HCEC 1CT (cell line): Measurements from ENCODE around the gene KHDC4.

ENCODE experiments used
- DNase-seq: peaks from one replicate; pipeline ENCODE4 v3.0.0-alpha.2; 2017

Gene KHDC4

GRCh38 chr1:155934097-155934935 lies at the start of gene KHDC4:
Gene KHDC4 (minus strand): TSS chr1:155934413. CDS start chr1:155934373, 40 bp downstream.
- DNase-seq, result peak; percentile 99

GRCh38 chr1:155983191-155984024 lies 49.2 kb upstream of the KHDC4 start:
- DNase-seq, result peak; percentile 96

- peak; percentile 38 for DNase-seq
These were observed 47.9 kb upstream of the KHDC4 start for GRCh38 chr1:155982106-155982505.

GRCh38 chr1:155981266-155982088 lies 47.3 kb upstream of the KHDC4 start:
- peak; percentile 96 for DNase-seq

GRCh38 chr1:155979597-155980343 lies 45.6 kb upstream of the KHDC4 start:
- peak; percentile 33 for DNase-seq

- peak; percentile 56 for DNase-seq
These were observed 44.8 kb upstream of the KHDC4 start for GRCh38 chr1:155978973-155979429.

DNA sequence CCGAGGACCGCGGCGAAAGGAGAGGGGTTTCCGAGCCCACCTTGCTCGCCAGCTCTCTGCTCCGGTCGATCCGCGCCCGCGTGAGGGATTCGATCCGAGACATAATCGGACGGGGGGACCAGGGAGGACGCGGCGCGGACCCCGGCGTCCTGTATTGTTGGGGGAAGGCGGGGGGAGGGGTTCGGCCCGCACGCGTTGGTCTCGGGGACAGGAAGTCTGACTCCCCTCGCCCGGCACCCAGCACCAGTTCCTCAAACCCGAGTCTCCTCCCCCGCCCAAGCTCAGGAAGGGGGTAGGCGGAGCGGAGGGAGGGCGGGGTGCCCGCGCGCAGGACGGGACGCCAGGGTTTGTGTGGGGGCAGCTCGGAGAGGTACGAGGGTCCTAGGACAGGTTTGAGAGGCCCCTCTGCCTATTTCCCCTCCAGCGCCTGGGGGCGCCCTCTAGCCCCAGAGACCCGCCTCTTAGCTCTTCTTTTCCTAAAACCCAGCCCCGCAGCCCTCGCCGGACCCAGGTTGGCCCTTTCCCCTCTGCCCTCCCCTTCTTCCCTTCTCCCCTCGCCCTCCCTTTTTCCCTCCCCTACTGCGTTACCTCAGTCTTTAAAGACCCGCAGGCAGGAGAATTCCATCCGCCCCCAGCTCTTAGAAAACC lies 44.2 kb upstream of the KHDC4 start, which contains the start of gene ARHGEF2:
Gene ARHGEF2 (minus strand): TSS at position 223 of the 648 bp plus-strand sequence. CDS start 120 bp downstream, at position 103.
- DNase-seq, result peak; percentile 73

DNA sequence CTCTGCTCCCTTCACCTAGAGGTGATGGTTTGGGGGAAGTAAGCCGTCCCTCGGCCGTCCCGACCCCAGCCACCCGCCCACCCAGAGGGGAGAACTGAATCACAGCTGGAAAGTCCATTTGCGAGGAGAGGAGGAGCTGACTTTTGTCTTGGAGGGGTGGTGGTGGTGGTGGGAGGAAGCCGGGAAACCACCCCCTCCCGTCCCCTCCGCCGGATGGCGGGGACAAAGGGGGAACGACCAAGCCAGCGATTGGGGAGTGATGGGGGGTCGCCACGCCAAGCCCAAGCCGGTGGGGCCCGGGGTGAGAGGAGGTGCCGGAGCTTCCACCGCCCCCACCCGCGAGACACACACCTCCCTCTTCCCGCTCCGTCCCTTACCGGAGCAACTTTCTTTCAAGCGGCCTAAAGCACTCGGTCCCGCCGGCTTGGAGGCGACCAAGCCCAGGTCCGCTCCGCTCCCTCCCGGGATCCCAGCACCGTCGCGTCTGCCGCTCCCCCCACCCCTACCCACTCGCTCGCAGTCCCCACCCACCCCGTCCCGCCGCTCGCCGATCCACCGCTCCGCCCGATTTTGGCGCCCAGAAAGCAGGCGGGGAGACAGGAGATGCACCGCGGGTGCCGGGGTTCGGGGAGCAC lies 43.6 kb upstream of the KHDC4 start:
- peak; percentile 24 for DNase-seq

GRCh38 chr1:155976913-155977689 lies 42.9 kb upstream of the KHDC4 start:
- no peak for DNase-seq

- peak; percentile 61 for DNase-seq
These were observed 42.1 kb upstream of the KHDC4 start for GRCh38 chr1:155976062-155976912.

- no peak for DNase-seq
These were observed 41.3 kb upstream of the KHDC4 start for GRCh38 chr1:155975375-155976061.

DNA sequence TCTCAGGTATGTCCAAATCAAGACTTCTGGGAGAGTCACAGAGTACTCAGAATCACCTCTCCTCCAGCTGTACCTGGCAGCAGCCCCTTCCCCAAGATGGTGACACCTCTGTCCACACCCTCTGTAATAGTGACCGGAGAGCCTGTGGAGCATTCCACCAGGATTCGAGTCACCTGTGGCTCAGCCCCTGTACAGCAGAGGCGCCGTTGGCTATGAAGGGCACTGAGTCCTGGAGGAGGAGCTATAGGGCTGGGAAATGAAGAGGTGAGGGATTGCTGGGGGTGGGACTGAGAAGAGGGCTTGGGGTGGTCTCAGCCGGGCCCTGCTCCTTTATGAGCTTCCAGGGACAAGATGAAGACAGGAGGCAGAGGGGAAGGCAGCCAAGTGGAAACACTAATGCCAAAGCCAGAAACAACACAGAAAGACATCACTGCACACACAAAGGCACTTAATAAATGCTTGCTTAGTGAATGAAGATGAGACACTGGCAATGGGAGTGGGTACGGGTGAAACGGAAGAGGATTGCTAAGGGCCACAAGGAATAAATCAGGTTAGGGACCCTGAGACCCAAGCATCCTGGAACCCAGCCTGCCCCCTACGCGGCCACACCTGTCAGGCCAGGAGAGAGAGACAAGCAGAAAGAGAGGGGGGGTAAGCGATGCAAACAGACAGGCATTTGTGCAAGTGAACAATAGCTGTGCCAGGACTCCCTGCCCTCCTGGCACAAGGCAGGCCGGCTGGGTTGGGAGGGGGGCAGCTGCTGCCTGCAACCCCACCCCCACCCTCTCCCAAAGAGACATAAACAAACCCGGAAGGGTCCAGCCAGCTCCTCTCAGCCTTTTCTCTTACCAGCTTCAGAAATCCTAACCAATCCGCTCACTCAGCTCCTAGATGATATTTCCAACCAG lies 40.2 kb upstream of the KHDC4 start:
- no peak for DNase-seq

GRCh38 chr1:155973723-155974122 lies 39.5 kb upstream of the KHDC4 start:
- no peak for DNase-seq

- no peak for DNase-seq
These were observed 37.9 kb upstream of the KHDC4 start for GRCh38 chr1:155971910-155972809.

DNA sequence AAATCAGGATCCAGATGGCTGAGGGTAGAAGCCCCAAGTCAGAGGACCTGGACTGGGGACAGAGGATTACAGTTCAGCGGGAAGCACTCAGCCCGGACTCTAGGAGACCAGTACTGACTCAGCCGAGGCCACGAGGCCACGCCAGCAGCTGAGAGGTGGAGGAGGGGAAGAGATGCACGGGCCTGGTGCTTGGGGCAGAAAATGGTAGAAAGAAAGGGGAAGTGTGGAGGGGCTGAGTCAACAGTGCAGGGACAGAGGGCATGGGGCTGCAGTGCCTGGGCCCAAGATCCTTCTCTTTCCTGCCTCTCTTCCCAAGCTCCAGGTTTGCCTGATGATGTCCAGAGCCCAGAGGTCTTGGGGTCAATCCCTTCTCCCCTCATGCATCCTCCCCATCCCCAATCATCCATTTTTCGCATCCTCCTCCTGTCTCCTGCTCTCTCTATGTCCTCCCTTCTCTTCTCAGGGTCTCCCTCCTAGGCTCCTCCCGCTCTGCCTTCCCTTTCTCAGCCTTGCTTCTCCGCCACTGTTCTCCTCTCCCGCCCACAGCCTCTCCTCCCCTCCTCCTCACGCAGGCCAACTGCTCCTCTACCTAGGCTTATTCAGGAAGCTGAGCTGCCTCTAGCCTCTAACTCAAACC lies 36.4 kb upstream of the KHDC4 start:
- DNase-seq, result peak; percentile 93

DNA sequence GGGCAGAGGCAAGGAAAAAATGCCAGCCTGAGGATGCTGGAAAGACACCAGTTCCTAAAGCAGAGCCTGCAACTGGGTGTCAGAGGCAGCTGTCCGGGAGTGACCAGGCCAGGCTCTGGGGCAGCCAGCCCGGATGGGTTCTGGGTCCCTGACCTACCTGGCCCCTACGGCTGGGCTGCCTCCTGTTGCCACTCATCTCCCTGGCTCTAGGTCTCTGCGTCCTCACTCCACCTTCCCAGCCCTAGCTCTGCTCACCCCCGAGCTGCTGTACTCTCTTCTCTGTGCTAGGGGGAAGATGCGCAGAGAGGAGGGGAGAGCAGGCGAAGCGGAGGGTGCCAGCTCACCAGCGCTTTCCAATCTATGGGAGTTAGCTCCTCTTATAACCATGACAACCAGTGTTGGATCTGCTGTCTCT lies 35.2 kb upstream of the KHDC4 start:
- no peak for DNase-seq
